Mucosa of descending colon (tissue), 3 donors: ENCODE results near the gene DLG1. TPM values are rescaled to one million over a fixed set of nuclear protein-coding genes. Genes with fewer than 3 reads are reported as not detected.
"Not testable (repeated sequence)": the region's sequence is repeated elsewhere in the genome, so short reads cannot be mapped to it uniquely, and the experiment has no call there.

Experiments
- ATAC-seq: fragments of 200-7000 bp; cut with Tn5 transposase; one replicate; pipeline ENCODE4 v1.9.1; 2020; ENCODE audit warnings: mild to moderate bottlenecking, moderate library complexity
- DNase-seq, 3 donors: peaks; one replicate each; pipeline ENCODE4 v3.0.0-alpha.2; 2020
- H3K36me3 ChIP-seq: fragments of 200-600 bp; one replicate; pipeline ENCODE4 v1.8.0; 2021; ENCODE audit warnings: low read depth, mild to moderate bottlenecking
- H3K4me1 ChIP-seq: fragments of 200-600 bp; one replicate; pipeline ENCODE4 v1.8.0; 2021; ENCODE audit warnings: low read depth, mild to moderate bottlenecking
- H3K4me3 ChIP-seq: fragments of 200-600 bp; one replicate; pipeline ENCODE4 v1.8.0; 2021; ENCODE audit warnings: mild to moderate bottlenecking
- H3K9me3 ChIP-seq: fragments of 200-600 bp; one replicate; pipeline ENCODE4 v1.8.0; 2021; ENCODE audit warnings: mild to moderate bottlenecking
- intact Hi-C, 2 donors: fragments of 100-400 bp; cut with DNase I in 1 of 2; cut with micrococcal nuclease in 1 of 2; formaldehyde crosslinking; loops; one replicate each; pipeline versions ENCODE4 v1.11.0 to v1.11.1; 2022; cut with DNase I, micrococcal nuclease
- total RNA-seq, 3 donors: library from RNA; stranded (reverse); fragmentation: NEBNext Ultra II Directional in 2 of 3; extraction: Animal tissue kit (Norgen Biotek cat#: 25700) in 2 of 3; gene quantifications; one replicate each; pipeline versions ENCODE4 v1.2.1 to v1.2.4, GENCODE V29; 2021 to 2023
- TF ChIP-seq, protein P1 (sequence below): fragments of 200-600 bp; IDR thresholded peaks from one replicate; pipeline ENCODE4 v1.8.0; 2022; ENCODE audit warnings: antibody characterized with exemption, mild to moderate bottlenecking
- donor health status: DM: no; HTN: no; CAD: no; lungs with moderate emphysema.
- donor health status: DM: no; HTN: no; CAD: no.
- donor health status: DM: no; HTN: yes; CAD: no.

DLG1 gene
- total RNA-seq, 3 donors from 2014 or later: 107 to 163 (median 134) TPM

DNA sequence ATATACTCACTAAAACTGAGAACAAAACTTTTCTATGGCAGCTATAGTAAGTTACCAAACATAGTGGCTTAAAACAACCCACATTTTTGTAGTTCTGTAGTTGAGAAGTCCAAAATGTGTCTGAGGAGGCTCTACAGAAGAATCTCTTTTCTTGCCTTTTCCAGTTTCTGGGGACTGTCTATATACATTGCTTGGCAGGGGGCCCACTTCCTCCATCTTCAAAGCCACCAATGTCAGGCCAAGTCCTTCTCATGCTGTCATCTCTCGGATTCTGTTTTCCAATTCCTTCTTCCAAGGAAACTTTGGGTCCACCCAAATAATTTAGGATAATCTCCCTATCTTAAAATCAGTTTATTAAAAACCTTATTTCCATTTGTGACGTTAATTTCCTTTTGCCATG, 92.7 kb downstream of the DLG1 start:
- no peaks in the 10 kb centered on the region for H3K9me3 ChIP-seq
- no peak overlapping the region for H3K4me3 ChIP-seq
- intact Hi-C loops: no loop called here
- DNase-seq (no peak), ATAC-seq (no peak)
- peaks cover 10% of the 10 kb centered on the region for H3K4me1 ChIP-seq
- TF ChIP-seq, protein P1, sequence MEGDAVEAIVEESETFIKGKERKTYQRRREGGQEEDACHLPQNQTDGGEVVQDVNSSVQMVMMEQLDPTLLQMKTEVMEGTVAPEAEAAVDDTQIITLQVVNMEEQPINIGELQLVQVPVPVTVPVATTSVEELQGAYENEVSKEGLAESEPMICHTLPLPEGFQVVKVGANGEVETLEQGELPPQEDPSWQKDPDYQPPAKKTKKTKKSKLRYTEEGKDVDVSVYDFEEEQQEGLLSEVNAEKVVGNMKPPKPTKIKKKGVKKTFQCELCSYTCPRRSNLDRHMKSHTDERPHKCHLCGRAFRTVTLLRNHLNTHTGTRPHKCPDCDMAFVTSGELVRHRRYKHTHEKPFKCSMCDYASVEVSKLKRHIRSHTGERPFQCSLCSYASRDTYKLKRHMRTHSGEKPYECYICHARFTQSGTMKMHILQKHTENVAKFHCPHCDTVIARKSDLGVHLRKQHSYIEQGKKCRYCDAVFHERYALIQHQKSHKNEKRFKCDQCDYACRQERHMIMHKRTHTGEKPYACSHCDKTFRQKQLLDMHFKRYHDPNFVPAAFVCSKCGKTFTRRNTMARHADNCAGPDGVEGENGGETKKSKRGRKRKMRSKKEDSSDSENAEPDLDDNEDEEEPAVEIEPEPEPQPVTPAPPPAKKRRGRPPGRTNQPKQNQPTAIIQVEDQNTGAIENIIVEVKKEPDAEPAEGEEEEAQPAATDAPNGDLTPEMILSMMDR: no peak
- no peaks in the 10 kb centered on the region for H3K36me3 ChIP-seq

DNA sequence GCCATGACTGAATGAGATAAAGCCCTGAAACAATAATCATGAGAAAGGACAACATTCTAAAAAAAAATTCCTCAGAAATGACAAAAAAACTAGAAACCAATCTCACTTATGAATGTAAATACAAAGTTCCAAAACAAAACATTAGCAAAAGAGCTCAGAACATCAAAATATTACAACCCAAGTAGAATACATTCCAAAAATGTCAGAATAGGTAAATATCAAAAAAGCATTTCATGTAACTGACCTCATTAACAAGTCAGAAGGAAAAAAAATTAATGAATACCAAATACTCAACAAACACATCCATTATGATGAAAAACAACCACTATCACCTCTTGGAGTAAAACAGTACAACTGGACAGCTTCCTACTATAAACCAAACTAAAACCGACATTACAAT, 93.1 kb downstream of the DLG1 start:
- peaks cover 10% of the 10 kb centered on the region for H3K4me1 ChIP-seq
- ATAC-seq (no peak), DNase-seq (no peak)
- no peaks in the 10 kb centered on the region for H3K36me3 ChIP-seq
- no peak overlapping the region for H3K4me3 ChIP-seq
- TF ChIP-seq, protein P1: no peak
- intact Hi-C loops: no loop called here
- no peaks in the 10 kb centered on the region for H3K9me3 ChIP-seq

DNA sequence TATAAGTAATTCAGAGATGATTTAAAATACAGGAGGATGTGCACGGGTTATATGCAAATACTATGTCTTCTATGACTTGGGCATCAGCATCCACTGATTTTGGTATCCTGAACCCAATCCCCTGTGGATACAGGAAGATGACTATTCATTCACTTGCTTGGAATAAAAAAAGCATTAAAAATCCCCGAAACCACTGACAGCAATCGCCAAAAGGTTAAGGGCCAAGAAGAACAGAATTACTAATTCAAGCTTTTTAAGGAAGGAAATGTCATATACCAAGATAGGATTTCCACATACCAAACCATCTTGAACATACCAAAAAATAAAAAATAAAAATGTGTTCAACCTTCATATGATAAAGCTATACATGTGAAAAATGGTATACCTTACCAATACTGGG, 93.7 kb downstream of the DLG1 start:
- Histone ChIP-seq H3K4me3 (no peak overlapping the region), H3K36me3 (no peaks in the 10 kb centered on the region), H3K9me3 (no peaks in the 10 kb centered on the region), H3K4me1 (peaks cover 10% of the 10 kb centered on the region)
- TF ChIP-seq, protein P1: no peak
- DNase-seq: no peak
- intact Hi-C loops: no loop called here
- no peak for ATAC-seq

DNA sequence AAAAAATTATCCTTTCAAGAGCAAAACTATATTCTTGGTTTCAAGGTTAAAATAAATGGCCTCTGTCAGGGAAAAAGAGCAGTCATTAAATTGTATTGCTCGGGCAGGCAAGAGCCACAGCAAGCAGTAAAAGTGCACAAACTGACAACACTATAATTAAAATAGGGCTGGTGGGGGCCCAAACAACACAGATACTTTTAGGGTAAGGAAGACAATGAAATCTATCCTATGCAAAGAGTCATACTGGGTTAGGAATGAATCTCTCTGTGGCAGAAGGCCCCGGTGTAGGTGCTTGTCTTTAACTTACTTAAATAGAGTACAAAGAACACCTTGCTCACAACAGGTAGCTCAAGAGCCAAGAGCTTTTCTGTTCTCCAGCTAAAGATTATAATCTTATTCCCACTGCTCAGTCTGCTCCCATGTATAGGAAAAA, 94.7 kb downstream of the DLG1 start:
- H3K36me3 ChIP-seq: no peaks in the 10 kb centered on the region
- no peaks in the 10 kb centered on the region for H3K9me3 ChIP-seq
- DNase-seq (no peak), ATAC-seq (peak; percentile 38)
- H3K4me1 ChIP-seq: peaks cover 4% of the 10 kb centered on the region
- TF ChIP-seq, protein P1: no peak
- H3K4me3 ChIP-seq: no peak overlapping the region
- intact Hi-C loops: no loop called here

DNA sequence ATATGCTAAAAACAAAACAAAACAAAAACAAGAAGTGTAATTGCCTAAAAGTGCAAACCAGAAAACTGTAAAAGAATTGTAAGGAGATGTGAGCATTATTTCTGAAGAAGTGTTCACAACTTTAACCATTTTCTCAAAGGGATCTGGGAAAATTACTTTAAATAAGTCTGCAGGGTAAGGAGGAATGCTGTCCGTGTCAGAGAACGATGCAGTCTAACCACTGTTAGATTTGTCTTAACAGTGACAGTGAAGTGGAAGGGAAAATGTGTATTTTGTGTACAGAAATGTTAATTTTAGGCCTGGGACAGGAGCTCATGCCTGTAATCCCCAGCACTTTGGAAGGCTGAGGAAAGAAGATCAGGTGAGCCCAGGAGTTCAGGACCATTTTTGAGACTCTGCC, 95.7 kb downstream of the DLG1 start:
- DNase-seq (no peak), ATAC-seq (no peak)
- Histone ChIP-seq H3K36me3 (no peaks in the 10 kb centered on the region), H3K9me3 (no peaks in the 10 kb centered on the region), H3K4me1 (peaks cover 4% of the 10 kb centered on the region), H3K4me3 (no peak overlapping the region)
- TF ChIP-seq, protein P1: no peak
- intact Hi-C loops: no loop called here

DNA sequence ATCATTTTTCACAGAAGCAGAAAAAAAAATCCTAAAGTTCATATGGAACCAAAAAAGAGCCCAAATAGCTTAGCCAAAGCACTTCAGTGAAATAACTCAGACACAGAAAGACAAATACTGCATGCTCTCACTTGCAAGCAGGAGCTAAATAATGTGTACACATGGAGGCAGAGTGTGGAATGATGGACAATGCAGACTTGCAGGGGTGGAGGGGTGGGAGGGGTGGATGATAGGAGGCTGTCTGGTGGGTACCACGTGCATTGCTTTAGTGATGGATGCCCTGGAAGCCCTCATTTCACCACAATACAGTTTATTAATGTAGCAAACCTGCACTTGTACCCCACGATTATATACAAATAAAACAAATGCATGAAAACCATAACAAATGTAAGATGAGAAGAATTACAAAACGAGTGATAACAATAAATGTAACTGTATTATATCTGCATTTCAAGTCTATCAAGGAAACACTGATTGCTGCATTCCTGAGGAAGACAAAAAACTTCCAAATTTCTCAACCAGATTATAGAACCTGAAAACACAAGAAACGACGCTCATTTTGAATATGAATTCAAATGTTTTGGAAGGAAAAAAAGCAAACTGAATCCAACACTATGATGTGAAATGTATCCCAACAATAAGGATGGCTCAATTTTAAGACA, 96.5 kb downstream of the DLG1 start:
- intact Hi-C loops: no loop called here
- peaks cover 4% of the 10 kb centered on the region for H3K4me1 ChIP-seq
- TF ChIP-seq, protein P1: no peak
- DNase-seq (no peak), ATAC-seq (no peak)
- no peaks in the 10 kb centered on the region for H3K36me3 ChIP-seq
- H3K4me3 ChIP-seq: no peak overlapping the region
- H3K9me3 ChIP-seq: no peaks in the 10 kb centered on the region

DNA sequence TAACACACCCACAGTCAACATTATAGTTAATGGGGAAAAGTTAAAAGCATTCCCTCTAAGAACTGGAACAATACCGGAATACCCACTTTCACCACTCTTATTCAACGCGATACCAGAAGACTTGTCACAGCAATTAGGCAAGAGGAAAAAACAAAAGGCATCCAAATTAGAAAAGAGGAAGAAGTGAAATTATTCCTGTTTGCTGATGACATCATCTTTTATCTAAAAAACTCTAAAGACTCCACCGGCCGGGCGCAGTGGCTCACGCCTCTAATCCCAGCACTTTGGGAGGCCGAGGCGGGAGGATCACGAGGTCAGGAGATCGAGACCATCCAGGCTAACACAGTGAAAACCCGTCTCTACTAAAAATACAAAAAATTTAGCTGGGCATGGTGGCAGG, 97.6 kb downstream of the DLG1 start:
- H3K36me3 ChIP-seq, intact Hi-C loops, H3K4me1 ChIP-seq, H3K4me3 ChIP-seq, DNase-seq, ATAC-seq, H3K9me3 ChIP-seq: not testable (repeated sequence)
